Cerebellar nuclear complex (tissue), 1 donor: ENCODE results near the gene BOD1.

Experiments used
- DNase-seq, 2 experiments: peaks; one replicate each; lab custom pipeline; 2025; lab: John Stamatoyannopoulos, UW

The BOD1 gene

GRCh38 chr5:173577166-173577565 lies 39.3 kb downstream of the BOD1 start:
- no peak for DNase-seq

GRCh38 chr5:173575985-173576384 lies 40.5 kb downstream of the BOD1 start:
- DNase-seq, result no peak

GRCh38 chr5:173574983-173575382 lies 41.5 kb downstream of the BOD1 start:
- no peak for DNase-seq

GRCh38 chr5:173573126-173573960 lies 43.1 kb downstream of the BOD1 start:
- DNase-seq, result no peak

GRCh38 chr5:173572431-173573125 lies 43.9 kb downstream of the BOD1 start:
- no peak for DNase-seq

- no peak for DNase-seq
Observed at GRCh38 chr5:173570321-173571090, 45.9 kb downstream of the BOD1 start.

- DNase-seq, result no peak
Observed at GRCh38 chr5:173568703-173569102, 47.7 kb downstream of the BOD1 start.

GRCh38 chr5:173568128-173568527 lies 48.3 kb downstream of the BOD1 start:
- no peak for DNase-seq

GRCh38 chr5:173567548-173567947 lies 48.9 kb downstream of the BOD1 start:
- no peak for DNase-seq

GRCh38 chr5:173565491-173566072 lies 50.9 kb downstream of the BOD1 start:
- no peak for DNase-seq

- DNase-seq, result no peak
Observed at GRCh38 chr5:173564106-173564505, 52.3 kb downstream of the BOD1 start.

- DNase-seq, result no peak
Observed at GRCh38 chr5:173563246-173563645, 53.2 kb downstream of the BOD1 start.

GRCh38 chr5:173562451-173562850 lies 54.0 kb downstream of the BOD1 start:
- DNase-seq, result no peak
